Lower leg skin (tissue), 3 donors: ENCODE measurements around the gene SCAF4.
"Not testable (repeated sequence)": the region's sequence is repeated elsewhere in the genome, so short reads cannot be mapped to it uniquely, and the experiment has no call there.

ENCODE experiments used
- CTCF ChIP-seq, 3 donors: fragments of 450-650 bp; IDR thresholded peaks; one replicate each; pipeline ENCODE4 v1.5.1; 2016; ENCODE audit warnings: antibody characterized with exemption in 3 of 3, mild to moderate bottlenecking in 3 of 3, moderate library complexity in 2 of 3
- POLR2A ChIP-seq, 2 donors: fragments of 450-650 bp; IDR thresholded peaks; one replicate each; pipeline ENCODE4 v1.6.1; 2016 to 2017; ENCODE audit warnings: antibody characterized with exemption in 2 of 2, mild to moderate bottlenecking in 1 of 2, moderate library complexity in 1 of 2

- not testable (repeated sequence) for TF ChIP-seq CTCF, POLR2A (IDR thresholded peaks at IDR 0.05)
Observed at GRCh38 chr21:31631881-31632280, 100.0 kb downstream of the SCAF4 start.
